HG03460 (cell line): ENCODE measurements around the gene RFTN2.
"Not testable (repeated sequence)": the region's sequence is repeated elsewhere in the genome, so short reads cannot be mapped to it uniquely, and the experiment has no call there.

Source experiments
- ATAC-seq: cut with Tn5 transposase; IDR thresholded peaks from one replicate; pipeline ENCODE4 v1.9.1; 2021; ENCODE audit not compliant: unreplicated experiment

Gene RFTN2

DNA sequence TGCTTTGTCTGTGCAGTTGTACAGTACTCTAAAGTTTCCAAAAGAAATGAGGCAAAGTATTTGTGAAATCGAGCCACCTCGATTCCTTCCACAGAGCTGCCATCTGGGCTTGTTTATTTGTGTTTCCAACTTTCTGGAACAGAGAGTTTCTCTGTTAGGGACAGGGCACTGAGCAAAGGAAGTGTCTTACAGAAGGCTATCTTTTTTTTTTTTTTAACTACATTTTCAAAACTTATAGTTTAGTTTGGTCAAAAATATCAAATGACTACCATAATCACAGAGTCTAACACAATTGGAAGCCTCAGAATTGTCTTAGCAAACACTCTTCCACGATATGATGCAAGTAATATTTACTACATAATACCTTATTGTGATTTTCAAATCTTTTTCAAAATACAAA is 796 bp downstream of the RFTN2 start:
- no peak for ATAC-seq

DNA sequence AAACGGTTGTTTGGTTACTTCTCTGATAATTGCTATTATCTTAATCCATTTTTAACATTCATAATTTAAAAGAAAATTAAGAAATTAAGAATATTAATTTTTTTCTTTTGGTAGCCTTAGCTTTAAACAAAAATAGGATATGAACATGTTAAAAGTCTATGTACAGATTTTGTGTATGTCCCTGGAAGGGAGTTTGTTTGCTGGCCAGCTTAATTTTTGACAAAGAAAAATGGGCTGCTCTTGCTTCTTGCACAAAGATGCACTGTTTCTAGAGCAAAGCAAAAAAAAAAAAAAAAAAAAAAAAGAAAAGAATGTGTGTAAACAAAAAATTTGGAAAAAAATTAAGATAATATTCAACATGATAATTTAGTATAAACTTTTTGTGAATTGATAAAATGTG is 1.3 kb downstream of the RFTN2 start:
- ATAC-seq, result no peak

DNA sequence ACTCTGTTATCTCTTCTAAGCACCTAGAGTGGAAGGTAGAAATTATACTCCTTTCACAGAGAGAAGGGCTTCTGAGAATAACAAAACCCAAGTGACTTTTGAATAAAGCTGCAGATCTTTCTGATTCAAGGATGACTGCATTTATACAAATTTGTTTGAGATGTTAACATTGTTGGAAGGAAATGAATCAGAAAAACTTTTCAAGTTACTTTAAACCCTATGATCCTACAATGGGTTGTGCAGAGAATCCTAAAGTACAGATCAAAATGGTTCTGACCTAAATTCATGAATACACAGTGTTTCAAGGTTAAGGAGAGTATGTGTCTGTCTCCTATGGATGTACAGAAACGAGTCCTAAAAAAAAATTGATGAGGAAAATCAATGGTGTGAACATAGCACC is 1.8 kb downstream of the RFTN2 start:
- ATAC-seq, result no peak

DNA sequence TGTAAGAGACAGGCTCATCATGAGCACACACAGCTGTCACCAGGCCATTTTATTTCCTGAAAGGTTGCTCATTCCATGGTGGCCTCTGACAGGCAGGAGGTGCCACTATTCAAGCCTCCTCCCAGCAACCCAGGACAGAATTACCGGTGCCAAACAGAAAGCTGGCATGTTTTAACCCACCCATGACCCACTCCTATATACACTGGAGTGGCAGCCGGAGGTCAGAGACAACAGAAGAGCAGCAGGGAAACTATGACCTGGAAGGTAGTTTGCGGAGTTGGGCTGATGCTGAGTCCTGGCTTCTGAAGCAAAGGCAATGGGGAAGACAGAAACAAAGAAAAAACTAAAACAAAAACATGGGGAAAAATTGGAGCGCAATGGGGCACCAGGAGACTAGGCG is 2.3 kb downstream of the RFTN2 start:
- no peak for ATAC-seq

DNA sequence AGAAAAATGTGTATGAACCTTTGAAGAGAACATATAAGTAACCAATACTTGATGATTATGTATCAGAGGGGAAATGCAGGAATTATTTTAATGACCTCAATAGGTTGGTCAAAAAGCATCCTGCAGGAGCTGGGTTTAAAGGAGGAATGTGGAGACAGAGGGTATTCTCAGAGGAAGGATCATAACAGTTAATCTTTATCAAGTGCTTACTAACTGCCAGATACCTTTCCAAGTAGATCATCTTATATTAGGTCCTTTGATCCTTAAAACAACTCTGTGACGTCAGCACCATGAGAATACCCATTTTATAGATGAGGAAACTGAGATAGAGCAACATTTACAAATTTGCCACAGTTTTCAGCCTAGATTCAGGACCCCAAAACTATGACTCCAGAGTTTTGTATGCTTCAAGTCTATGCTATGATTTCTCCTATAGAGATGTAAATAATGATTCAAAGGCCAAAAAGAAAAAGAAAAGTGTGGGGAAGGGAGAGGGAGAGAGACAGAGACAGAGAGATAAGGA is 3.0 kb downstream of the RFTN2 start:
- no peak for ATAC-seq

DNA sequence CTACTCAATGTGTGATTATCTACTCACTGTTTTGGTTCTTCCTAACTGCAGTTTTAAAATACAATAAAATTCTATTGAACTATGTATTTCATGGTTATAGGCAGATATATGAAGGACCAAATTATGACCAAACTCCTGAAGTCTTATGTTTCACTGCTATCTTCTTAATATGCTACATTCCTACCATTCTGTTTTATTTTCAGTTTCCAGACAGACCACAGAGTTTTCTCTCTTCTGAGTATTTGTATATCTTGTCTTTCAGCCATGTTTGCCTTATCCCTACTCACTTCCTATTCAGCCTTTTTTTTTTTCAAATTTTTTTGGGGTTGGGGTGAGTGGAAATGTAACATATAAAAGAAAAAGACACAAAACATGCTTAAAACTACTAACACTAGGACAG is 6.3 kb downstream of the RFTN2 start:
- ATAC-seq, result no peak

DNA sequence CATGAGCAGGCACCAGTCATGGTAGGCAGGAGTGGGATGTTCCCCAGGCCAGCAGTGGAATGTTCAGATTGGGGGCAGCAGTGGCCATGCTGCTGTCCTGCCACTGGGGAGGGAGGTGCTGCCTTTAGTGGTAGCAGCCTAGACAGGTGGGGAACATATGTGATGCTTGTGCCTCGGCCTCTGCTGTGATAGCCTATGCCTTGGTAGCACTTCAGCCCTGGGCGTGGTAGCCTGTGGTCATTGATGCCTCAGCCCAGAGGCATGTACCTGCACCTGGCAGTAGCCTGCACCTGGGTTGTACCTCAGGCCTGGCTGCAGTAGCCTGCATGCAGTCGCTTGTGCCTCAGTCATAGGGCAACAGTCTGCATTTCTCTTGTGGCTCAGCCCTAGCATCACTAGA is 7.1 kb downstream of the RFTN2 start:
- ATAC-seq, result no peak

DNA sequence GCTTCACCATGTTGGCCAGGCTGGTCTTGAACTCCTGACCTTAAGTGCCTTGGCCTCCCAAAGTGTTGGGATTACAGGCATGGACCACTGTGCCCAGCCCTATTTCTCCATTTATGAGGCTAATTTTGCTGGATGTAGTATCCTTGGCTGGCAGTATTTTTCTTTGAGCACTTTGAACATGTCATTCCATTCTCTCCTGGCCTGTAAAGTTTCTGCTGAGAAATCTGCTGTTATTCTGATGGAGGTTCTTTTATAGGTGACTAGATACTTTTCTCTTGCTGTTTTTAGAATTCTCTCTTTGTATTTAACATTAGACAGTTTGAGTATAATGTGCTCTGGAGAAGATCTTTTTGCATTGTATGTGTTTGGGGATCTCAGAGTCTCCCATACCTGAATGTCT is 9.1 kb downstream of the RFTN2 start:
- ATAC-seq, result no peak

DNA sequence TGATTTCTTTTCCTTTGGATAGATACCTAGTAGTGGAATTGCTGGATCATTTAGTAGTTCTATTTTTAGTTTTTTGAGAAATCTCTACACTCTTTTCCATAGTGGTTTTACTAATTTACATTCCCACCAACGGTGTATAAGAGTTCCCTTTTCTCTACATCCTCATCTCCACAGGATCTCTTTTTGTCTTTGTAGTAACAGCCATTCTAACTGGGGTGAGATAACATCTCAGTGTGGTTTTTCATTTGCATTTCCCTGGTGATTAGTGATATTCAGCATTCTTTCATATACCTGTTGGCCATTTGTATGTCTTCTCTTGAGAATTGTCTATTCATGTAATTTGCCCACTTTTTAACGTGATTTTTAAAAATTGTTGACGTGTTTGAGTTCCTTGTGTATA is 13.8 kb downstream of the RFTN2 start:
- ATAC-seq, result no peak

DNA sequence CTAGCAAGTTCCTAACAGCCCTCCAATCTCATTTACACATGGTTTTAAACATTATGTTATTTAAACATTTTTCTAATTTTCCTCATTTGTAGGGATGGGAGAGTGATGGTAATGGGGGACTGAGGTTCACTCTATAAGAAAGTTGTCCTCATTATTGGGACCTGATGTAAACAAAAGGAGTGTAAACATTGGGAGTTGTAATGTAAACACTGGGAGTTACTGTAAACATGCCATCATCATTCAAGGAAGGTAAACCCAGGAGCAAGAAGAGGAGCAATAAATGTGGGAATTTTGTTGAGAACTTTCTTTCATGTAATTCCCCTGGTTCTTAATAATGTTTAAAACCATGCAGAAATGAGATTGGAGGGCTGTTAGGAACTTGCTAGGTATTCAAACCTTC is 17.8 kb downstream of the RFTN2 start:
- no peak for ATAC-seq

DNA sequence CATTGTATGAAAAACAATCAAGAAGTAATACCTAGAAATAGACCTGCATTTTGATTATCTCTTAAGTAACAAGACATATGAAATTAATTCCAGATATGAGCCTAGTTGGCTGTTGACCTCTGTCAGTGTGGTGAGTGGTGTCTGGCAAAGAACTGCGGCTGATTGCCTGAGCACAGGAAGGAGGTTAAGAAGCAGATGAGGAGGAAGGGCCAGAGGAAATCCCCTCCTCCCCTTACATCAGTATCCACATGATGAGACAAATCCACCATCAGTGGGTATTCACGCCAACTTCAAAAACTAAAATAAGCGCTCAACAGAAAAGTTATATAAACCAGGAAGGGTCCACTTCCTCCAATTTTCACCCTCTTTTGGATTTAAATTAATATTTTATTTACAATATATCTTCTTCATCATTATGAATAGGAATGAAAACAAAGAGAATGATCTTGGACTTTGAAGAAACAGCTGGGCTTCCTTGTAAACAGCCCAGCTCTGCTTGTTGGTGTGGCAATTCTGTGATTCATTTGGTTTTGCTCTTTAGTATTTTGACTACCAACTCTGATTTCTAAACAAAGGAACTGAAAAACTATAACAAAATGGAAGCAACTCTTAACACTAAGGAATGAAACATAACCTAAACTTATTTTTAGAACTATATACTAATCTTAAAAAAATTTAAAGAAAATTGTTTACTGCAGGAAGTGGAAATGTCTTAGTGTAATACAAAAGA is 27.3 kb downstream of the RFTN2 start:
- no peak for ATAC-seq

DNA sequence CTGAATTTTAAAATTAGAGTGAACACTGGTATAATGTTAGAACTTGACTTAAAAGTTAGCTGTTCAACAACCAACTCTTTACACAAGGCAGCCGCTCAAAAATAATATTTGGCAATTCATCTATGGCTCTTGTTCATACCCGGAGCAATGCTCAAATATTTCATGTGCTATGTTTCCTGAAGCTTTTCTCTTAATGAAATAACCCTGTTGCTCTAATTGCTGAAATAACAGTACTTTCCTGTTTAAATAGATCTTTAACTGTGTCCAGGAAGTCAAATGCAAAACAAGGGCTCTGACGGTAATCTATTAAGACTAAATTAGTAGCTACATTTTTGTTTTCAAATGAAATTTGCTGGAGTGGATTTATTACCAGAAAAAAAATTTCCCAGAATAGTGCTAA is 33.7 kb downstream of the RFTN2 start:
- ATAC-seq, result no peak

DNA sequence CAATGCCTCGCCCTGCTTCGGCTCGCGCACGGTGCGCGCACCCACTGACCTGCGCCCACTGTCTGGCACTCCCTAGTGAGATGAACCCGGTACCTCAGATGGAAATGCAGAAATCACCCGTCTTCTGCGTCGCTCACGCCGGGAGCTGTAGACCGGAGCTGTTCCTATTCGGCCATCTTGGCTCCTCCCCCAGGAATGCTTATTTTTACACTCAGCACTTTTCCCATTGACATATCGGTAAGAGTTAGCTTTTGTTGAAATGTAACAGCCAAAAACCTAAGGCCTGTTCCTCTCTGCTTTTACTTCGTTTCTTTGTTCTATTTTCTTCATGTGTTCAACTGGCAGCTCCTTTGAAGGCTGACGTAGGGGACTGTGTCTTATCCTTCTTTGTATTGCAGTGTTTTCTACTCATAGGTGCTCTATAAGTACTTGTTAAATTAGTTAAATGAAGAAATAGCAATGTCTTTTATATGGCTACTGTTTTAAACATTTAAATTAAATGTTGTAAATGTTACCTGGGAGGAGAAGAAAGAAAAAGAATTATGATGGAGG is 34.7 kb downstream of the RFTN2 start:
- not testable (repeated sequence) for ATAC-seq

DNA sequence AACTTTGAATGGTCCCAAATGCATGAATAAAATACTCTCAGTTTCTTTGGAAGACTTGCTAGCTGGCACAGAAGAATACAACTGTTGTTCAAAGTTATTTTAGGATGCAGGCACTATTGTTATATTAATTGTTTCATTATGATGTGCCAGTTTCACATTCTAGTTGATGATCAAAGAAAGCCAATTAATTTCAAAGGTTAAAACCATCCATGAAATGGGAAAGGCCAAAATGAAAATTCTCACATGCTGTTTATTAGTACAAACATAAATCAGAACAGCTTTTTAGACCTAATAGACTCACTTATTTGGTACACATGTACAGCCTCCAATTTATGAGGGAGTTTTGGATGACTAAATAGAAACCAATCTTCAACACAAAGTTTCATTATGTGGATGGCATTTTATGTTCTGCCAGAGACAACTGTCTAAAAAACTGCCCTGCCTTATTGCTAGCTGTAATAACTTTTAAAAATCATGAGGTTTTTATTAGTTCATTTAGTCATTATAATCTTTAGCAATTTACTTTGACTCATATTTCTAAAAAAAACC is 42.2 kb downstream of the RFTN2 start:
- ATAC-seq, result no peak

DNA sequence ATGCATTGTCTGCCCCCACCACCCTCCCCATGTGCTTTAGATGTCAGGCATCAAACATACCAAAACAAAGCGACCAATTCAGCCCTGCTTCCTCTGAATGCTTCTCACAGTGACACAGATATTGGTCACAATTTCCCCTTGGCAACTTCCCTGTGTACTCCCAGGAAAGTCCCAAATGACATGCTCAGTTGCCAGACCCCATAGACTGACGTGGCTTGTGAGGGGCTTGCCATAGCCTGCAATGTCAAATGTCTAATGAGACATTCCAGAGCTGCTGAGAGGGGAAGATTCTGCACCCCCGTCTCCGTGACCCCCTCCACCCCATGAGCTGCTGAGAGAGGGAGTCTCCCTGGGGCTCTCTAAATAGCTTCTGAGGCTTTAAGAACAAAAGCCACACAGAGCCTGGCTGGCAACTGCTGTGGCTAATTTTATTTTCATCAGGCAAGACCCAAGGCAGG is 47.3 kb downstream of the RFTN2 start:
- peak; percentile 68 for ATAC-seq

DNA sequence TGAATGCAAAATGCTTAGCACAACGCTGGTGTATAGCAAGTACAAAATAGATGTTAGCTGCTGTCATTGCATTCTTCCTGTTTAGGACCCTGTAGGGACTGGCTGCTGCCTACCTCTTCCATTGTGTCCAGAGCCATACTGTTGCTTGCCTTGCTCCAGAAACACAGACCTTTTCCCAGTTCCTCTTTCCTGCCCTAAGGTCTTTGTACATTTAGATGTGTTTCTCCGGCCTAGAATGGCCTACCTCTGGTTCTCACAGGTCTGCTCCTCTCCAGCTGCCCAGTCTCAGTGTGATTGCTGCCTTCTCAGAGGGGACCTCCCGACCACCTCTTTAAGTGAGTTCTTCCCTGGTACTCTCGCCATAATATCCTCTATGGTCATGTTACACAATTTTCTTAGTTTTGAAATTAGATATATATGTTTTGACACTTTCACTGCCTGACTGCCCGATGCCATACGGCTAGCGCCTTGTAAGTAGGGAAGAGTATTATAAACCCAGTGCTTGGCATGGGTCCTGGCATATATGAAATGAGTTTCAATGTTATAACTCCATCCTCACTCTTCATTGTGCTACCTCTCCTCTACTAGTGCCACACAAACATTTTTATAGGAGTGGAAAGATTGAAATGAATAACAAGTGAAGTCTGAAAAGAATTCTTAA is 48.3 kb downstream of the RFTN2 start:
- no peak for ATAC-seq

DNA sequence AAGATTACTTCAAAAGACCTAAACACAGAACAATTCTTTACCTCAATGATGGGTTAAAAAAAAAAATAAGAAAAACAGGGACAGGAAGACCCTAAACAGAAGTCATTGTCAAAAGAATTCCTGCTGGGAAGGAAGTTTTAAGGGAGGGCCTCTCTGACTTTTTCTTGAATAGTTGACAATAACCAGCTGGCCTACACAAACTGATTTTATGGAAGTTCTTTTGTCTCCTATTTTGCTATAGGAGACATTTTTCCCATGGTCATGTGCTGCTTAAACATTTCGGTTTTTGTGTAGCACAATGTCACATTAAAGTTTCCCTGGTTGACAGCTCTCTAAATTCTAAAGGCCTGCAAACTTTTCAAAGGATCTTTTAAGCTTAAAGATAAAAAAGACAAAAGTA is 55.3 kb downstream of the RFTN2 start:
- no peak for ATAC-seq

DNA sequence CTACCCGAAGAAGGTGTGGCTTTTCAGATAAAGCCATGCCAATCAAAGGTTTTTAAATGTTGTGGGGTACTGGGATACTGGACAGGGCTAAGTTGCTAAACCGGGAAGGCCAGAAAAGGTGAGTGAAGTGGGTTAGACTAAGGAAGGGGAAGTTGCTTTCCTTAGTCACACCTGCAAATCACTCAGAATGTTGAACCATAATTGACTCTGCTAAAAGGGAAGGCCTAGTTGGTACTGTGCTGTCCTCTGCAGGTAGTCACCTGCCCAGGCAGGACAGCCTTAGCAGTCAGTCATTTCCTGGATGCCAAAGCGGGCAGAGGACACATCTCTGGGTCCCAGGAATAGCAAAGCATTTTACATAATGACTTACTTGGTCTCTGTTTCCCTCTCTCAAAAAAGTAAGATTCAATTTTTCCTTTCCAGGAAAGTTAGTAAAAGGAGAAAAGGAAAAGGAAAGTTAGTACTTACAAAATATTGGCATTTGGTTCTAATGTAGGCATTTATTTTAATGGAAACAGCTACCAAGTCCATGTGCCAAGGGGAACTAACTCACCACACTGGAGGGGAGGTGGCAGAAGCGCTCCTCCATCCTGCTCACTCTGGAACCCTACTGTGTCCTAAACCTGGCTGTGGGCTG is 60.3 kb downstream of the RFTN2 start:
- ATAC-seq, result peak; percentile 83

DNA sequence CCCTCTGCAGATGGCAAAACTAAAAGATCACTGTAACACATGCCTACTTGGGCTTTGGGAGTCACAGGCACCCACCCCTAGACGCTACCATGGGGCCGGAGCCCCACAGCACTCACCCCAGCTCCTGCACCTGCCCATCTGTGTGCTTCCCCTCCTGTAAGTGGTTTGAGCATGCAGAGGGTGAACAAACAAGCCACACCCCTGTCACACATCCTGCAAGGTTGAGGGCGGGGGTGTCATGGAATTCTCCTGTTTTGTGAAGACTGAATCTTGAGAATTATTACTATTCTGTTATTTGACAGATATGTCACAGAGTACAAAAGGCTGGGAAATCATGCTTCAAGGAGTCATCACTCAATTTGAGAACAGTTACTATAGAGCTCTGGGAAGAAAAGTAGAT is 60.9 kb downstream of the RFTN2 start:
- no peak for ATAC-seq

DNA sequence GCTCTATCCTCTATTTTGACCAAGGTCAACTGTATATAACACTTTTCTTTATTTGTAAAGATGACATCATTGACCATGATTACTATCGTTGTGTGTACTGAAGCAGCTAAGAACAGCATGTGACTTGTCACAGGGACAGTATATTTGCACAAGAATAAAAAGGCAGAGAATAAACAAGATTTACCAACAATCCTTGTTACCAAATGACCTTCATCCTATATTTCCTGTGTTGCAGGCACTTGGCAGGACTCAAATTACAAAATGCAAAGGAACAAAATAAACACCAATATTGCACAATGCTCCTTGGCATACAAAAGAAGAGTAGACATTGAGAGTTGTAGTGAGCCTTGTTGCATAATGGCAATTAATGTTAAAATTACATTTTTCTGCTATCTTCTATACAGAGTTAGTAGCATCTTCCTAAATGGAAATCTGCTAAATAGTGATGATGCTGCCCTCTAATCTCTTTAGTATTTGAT is 61.8 kb downstream of the RFTN2 start:
- no peak for ATAC-seq

DNA sequence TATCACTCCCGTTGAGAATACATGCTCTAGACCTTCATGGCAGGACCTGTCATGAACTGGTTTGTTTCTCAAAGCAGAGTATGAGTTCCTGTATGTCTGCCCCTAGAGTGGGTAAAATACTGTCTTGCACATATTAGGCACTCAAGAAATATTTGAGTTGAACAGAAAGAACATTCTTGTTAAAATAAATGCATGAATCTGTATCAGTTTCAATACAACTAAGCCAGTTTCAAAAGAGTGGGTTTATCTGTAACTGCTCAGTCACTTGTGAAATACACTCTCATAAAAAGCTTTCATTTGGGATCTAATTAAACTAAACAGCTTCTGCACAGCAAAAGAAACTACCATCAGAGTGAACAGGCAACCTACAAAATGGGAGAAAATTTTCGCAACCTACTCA is 69.2 kb downstream of the RFTN2 start:
- ATAC-seq, result peak; percentile 87
